ENCODE measurements around the gene PDPN. TPM values are rescaled to one million over a fixed set of nuclear protein-coding genes. Genes with fewer than 3 reads are reported as not detected.

The PDPN gene
- total RNA-seq, 1 donor from 2014 or later, result 1.0 TPM

- H3K27me3 Mint-ChIP-seq (ENCODE audit: low read depth), result no peaks in the 10 kb centered on the region
- H3K27ac Mint-ChIP-seq (ENCODE audit: unreplicated experiment), result no peak overlapping the region
- H3K4me1 Mint-ChIP-seq (ENCODE audit: low read depth), result no peaks in the 10 kb centered on the region
- no peak for TF ChIP-seq CTCF (IDR thresholded peaks at IDR 0.05)
- DNase-seq (ENCODE audit: low spot score), result no peak
- H3K36me3 Mint-ChIP-seq (ENCODE audit: low read depth), result no peaks in the 10 kb centered on the region
- H3K4me3 Mint-ChIP-seq (ENCODE audit: unreplicated experiment), result no peak overlapping the region
- peaks cover 10% of the 10 kb centered on the region for H3K9me3 Mint-ChIP-seq (ENCODE audit: low read depth)
These were observed 32.6 kb downstream of the PDPN start for GRCh38 chr1:13616234-13616633.

GRCh38 chr1:13617108-13617507 is 33.5 kb downstream of the PDPN start:
- Mint-ChIP-seq H3K9me3 (ENCODE audit: low read depth) (peaks cover 10% of the 10 kb centered on the region), H3K27ac (ENCODE audit: unreplicated experiment) (no peak overlapping the region), H3K4me3 (ENCODE audit: unreplicated experiment) (no peak overlapping the region), H3K27me3 (ENCODE audit: low read depth) (no peaks in the 10 kb centered on the region), H3K4me1 (ENCODE audit: low read depth) (no peaks in the 10 kb centered on the region), H3K36me3 (ENCODE audit: low read depth) (no peaks in the 10 kb centered on the region)
- DNase-seq (ENCODE audit: low spot score), result no peak
- TF ChIP-seq CTCF (IDR thresholded peaks at IDR 0.05), result no peak

GRCh38 chr1:13617773-13618172 is 34.1 kb downstream of the PDPN start:
- H3K9me3 Mint-ChIP-seq (ENCODE audit: low read depth), result peaks cover 14% of the 10 kb centered on the region
- H3K4me3 Mint-ChIP-seq (ENCODE audit: unreplicated experiment), result no peak overlapping the region
- no peak overlapping the region for H3K27ac Mint-ChIP-seq (ENCODE audit: unreplicated experiment)
- no peaks in the 10 kb centered on the region for H3K36me3 Mint-ChIP-seq (ENCODE audit: low read depth)
- TF ChIP-seq CTCF (IDR thresholded peaks at IDR 0.05), result no peak
- H3K27me3 Mint-ChIP-seq (ENCODE audit: low read depth), result no peaks in the 10 kb centered on the region
- no peak for DNase-seq (ENCODE audit: low spot score)
- H3K4me1 Mint-ChIP-seq (ENCODE audit: low read depth), result no peaks in the 10 kb centered on the region

- TF ChIP-seq CTCF (IDR thresholded peaks at IDR 0.05), result no peak
- H3K27ac Mint-ChIP-seq (ENCODE audit: unreplicated experiment), result no peak overlapping the region
- DNase-seq (ENCODE audit: low spot score), result no peak
- no peaks in the 10 kb centered on the region for H3K27me3 Mint-ChIP-seq (ENCODE audit: low read depth)
- H3K9me3 Mint-ChIP-seq (ENCODE audit: low read depth), result peaks cover 14% of the 10 kb centered on the region
- H3K4me3 Mint-ChIP-seq (ENCODE audit: unreplicated experiment), result no peak overlapping the region
- no peaks in the 10 kb centered on the region for H3K36me3 Mint-ChIP-seq (ENCODE audit: low read depth)
- H3K4me1 Mint-ChIP-seq (ENCODE audit: low read depth), result no peaks in the 10 kb centered on the region
These were observed 34.9 kb downstream of the PDPN start for GRCh38 chr1:13618483-13618882.

- no peak for TF ChIP-seq CTCF (IDR thresholded peaks at IDR 0.05)
- H3K27ac Mint-ChIP-seq (ENCODE audit: unreplicated experiment), result no peak overlapping the region
- H3K4me1 Mint-ChIP-seq (ENCODE audit: low read depth), result no peaks in the 10 kb centered on the region
- no peak overlapping the region for H3K4me3 Mint-ChIP-seq (ENCODE audit: unreplicated experiment)
- no peaks in the 10 kb centered on the region for H3K27me3 Mint-ChIP-seq (ENCODE audit: low read depth)
- DNase-seq (ENCODE audit: low spot score), result no peak
- H3K36me3 Mint-ChIP-seq (ENCODE audit: low read depth), result no peaks in the 10 kb centered on the region
- H3K9me3 Mint-ChIP-seq (ENCODE audit: low read depth), result peaks cover 20% of the 10 kb centered on the region
These were observed 36.3 kb downstream of the PDPN start for GRCh38 chr1:13619909-13620308.

Data from chondrocyte (in vitro differentiated cells).